BJ (cell line): ENCODE results near the gene TCHHL1. TPM values are rescaled to one million over a fixed set of nuclear protein-coding genes. Genes with fewer than 3 reads are reported as not detected.
A peak's percentile ranks its signal among the peaks of the same experiment; 100 is the strongest.

ENCODE experiments used
- CTCF ChIA-PET: fragments of 350-600 bp; formaldehyde crosslinking; extraction: SDS; loops from one replicate; lab custom pipeline; 2021; ENCODE audit warnings: antibody characterized with exemption, inconsistent platforms; lab: Yijun Ruan, JAX
- POLR2A ChIA-PET: fragments of 300-600 bp; sonication (Branson Sonifier 250); formaldehyde crosslinking; extraction: SDS; loops from one replicate; lab custom pipeline; 2021; ENCODE audit warnings: antibody characterized with exemption; lab: Charles Lee
- DNase-seq: peaks from one replicate; pipeline ENCODE4 v3.0.0-alpha.2; 2011; ENCODE audit warnings: low read depth
- H3K27me3 ChIP-seq: 2 replicates; pipeline ENCODE4 v1.6.0; 2011; ENCODE audit warnings: low read length; ENCODE audit not compliant: control insufficient read depth, insufficient read depth
- H3K36me3 ChIP-seq: 2 replicates; pipeline ENCODE4 v1.5.1; 2011; ENCODE audit warnings: low read length; ENCODE audit not compliant: control insufficient read depth, insufficient read depth
- H3K4me3 ChIP-seq: 2 replicates; pipeline ENCODE4 v1.5.1; 2011; ENCODE audit warnings: low read depth, mild to moderate bottlenecking, control low read depth, low read length
- CTCF ChIP-seq: IDR thresholded peaks from 2 replicates; pipeline ENCODE4 v1.5.1; 2011; ENCODE audit warnings: low read depth, mild to moderate bottlenecking, control low read depth, inconsistent platforms, low read length, moderate library complexity; ENCODE audit not compliant: insufficient read depth
- polyA plus RNA-seq: library from polyadenylated mRNA; depleted of rRNA; stranded (reverse); fragments of >200 nt; gene quantifications from 2 replicates; pipeline ENCODE4 v1.2.3, GENCODE V29; 2011

TCHHL1 gene
- polyA plus RNA-seq, 1 experiment = not detected

GRCh38 chr1:152039886-152040285 is 49.0 kb downstream of the TCHHL1 start:
- CTCF ChIA-PET = interaction anchor here (6.4 kb wide), 1 partner anchor 8 kb away, joined by 61 read pairs; no protein-coding TSS in a partner anchor
- POLR2A ChIA-PET = no interaction called here
- no peak for TF ChIP-seq CTCF

DNA sequence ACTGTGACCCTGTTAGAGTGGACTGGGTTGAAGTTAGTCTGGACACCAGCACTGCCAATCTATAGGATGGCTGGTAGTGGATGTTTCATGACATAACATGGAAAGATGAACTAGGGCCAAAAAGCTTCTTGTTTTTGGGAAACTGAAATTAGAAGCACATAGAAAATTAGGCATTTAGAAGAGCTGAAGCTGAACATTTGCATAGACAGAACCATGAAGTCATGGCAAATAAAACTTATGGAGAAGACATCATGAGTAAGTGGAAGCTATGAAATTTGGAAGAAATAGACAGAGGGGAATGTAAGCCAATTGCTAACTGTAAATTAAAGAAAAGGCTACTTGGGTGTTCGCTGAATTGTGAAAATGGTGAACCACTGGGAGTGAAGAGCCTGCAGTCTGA is 49.4 kb downstream of the TCHHL1 start:
- POLR2A ChIA-PET = no interaction called here
- TF ChIP-seq CTCF = no peak
- Histone ChIP-seq H3K36me3 (no peaks in the 10 kb centered on the region), H3K27me3 (peaks cover 8% of the 10 kb centered on the region), H3K4me3 (no peak overlapping the region)
- DNase-seq = no peak
- CTCF ChIA-PET = interaction anchor here (6.4 kb wide), 1 partner anchor 9 kb away, joined by 61 read pairs; no protein-coding TSS in a partner anchor

More at GRCh38 chr1:152039886-152040285, 49.0 kb downstream of the TCHHL1 start:
- Histone ChIP-seq H3K36me3 (no peaks in the 10 kb centered on the region), H3K4me3 (no peak overlapping the region), H3K27me3 (peaks cover 8% of the 10 kb centered on the region)
- DNase-seq = no peak

DNA sequence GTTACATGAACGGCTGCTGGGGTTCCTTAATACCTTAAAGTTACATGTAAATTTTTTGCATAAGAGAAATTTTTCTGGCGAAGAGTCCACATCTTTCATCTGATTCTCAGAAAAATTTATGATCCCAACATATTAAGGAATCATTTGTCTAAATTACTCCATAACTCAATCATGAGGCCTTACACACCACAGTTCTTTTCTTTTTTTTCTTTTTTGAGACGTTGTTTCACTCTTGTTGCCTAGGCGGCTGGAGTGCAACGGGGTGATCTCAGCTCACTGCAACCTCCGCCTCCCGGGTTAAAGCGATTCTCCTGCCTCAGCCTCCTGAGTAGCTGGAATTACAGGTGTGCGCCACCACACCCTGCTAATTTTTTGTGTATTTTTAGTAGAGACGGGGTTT is 50.0 kb downstream of the TCHHL1 start:
- no peak for DNase-seq
- Histone ChIP-seq H3K27me3 (peaks cover 8% of the 10 kb centered on the region), H3K4me3 (no peak overlapping the region), H3K36me3 (no peaks in the 10 kb centered on the region; the same call in 1 of the 2 replicates)
- no peak for TF ChIP-seq CTCF
- CTCF ChIA-PET = interaction anchor here (6.4 kb wide), 1 partner anchor 9 kb away, joined by 61 read pairs; no protein-coding TSS in a partner anchor
- POLR2A ChIA-PET = no interaction called here

DNA sequence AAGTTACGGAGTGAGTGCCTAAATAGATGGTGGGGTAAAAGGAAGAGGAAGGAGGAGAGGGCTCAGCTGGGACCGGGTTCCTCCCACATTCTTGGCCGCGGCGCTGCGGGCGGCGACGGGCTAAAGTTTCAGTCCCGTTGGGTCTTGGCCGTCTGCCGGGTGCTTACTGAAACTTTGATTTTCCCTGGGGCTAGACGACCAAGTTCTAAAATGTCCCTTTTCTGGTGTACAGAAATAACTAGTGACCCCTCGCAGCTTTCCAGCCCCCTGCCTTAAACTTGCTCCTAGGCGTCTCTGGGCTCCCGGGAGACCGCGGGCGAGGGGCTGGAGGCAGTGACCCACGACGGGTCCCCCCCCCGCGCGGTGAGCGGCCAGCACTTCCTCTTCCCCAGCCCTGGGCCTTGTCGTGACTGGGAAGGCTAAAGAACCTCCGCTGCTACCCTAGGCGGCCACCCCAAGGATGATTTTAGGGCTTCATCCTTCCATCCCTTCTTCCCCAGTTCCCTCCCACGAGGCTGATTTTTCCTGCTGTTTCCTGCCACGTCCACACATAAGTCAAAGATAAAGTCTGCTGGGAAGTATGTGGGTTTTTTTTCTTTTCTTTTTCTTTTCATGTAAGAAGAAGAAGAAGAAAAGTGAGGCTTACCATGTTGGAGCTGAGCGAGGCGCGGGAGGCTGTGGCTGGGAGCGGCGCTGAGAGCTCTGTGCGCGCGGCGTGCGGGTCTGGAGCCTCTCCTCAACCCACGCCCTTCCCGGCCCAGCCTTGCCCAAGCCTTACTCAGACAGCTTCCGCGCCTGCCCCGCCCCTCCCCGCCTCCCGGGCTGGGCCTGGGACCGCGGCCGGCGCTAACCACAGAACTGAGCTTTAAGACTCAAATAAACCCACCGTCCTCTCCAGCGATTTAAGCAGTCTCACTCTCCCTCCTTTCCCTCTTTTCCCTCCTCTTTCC is 52.3 kb downstream of the TCHHL1 start, which contains the start of gene S100A11:
S100A11 (minus strand) TSS at position 738 of the 950 bp plus-strand sequence; CDS start at position 649, 89 bp downstream.
- peak within 1 kb of the TSS; percentile 92 for H3K4me3 ChIP-seq
- ChIA-PET CTCF (interaction anchor here (1.4 to 6.4 kb wide), 4 partner anchors 10 to 115 kb away, joined by 3 to 61 read pairs (median 9); no protein-coding TSS in a partner anchor), POLR2A (interaction anchor here (0.7 to 2.2 kb wide), 2 partner anchors 11 to 199 kb away, joined by 3 to 12 read pairs; no protein-coding TSS in a partner anchor)
- no peak for TF ChIP-seq CTCF
- peaks cover 6% of the 10 kb centered on the region for H3K27me3 ChIP-seq
- no peak for DNase-seq
- peaks cover 14% of the 10 kb centered on the region for H3K36me3 ChIP-seq
